ENCODE data around the gene KCNQ1OT1.

Gene KCNQ1OT1

DNA sequence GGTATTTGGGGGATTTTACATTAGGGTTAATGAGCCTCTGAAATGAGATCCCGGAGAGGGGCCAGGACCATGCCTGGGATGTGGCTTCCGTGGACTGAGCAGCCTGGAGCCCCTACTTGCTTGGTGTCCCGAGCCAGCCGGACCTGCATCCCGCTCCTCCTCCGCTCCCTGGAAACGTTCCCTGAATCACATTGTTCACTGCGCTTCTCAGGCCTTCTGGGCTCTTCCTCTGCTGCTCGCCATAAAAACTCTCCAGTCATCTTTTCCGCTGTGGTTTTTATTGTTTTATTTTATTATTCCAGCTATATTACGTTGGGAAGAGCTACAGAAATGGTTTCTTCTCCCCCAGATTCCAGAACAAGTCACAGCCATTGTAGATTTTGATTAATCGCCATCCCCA is 13.3 kb upstream of the KCNQ1OT1 start:
- Histone ChIP-seq H3K4me3 (ENCODE audit: low read length) (no peak overlapping the region), H3K27me3 (replicated peaks; ENCODE audit: insufficient read depth, low read length) (no peaks in the 10 kb centered on the region), H3K4me2 (ENCODE audit: low read depth, low read length) (no peak overlapping the region), H3K4me1 (ENCODE audit: low read length) (no peaks in the 10 kb centered on the region), H3K36me3 (replicated peaks; ENCODE audit: insufficient read depth, low read length) (no peaks in the 10 kb centered on the region), H3K27ac (ENCODE audit: low read length) (no peak overlapping the region), H3K9me3 (replicated peaks; ENCODE audit: insufficient read depth, low read length) (no peaks in the 10 kb centered on the region), H4K20me1 (ENCODE audit: insufficient read depth, low read length) (no peaks in the 10 kb centered on the region), H3K9me2 (replicated peaks; ENCODE audit: insufficient read depth, low read length) (no peaks in the 10 kb centered on the region), H2AFZ (ENCODE audit: low read length) (no peak overlapping the region), H3K79me2 (ENCODE audit: low read length) (no peaks in the 10 kb centered on the region), H3K9ac (ENCODE audit: low read length) (no peak overlapping the region), H3F3A (ENCODE audit: insufficient read depth, low read length) (no peaks in the 10 kb centered on the region)
- DNase-seq, result no peak
- no peak for TF ChIP-seq EZH2phosphoT487 (IDR thresholded peaks at IDR 0.05; ENCODE audit: low read length)
- TF ChIP-seq EZH2 (optimal IDR thresholded peaks at IDR 0.05; ENCODE audit: low read depth, low read length), result no peak
- no peak for TF ChIP-seq CTCF (IDR thresholded peaks at IDR 0.05; ENCODE audit: low read length)

GRCh38 chr11:2711161-2711560 is 11.4 kb upstream of the KCNQ1OT1 start:
- Histone ChIP-seq H3K9me2 (replicated peaks; ENCODE audit: insufficient read depth, low read length) (no peaks in the 10 kb centered on the region), H3K4me2 (ENCODE audit: low read depth, low read length) (no peak overlapping the region), H3F3A (ENCODE audit: insufficient read depth, low read length) (no peaks in the 10 kb centered on the region), H3K27me3 (replicated peaks; ENCODE audit: insufficient read depth, low read length) (no peaks in the 10 kb centered on the region), H3K27ac (ENCODE audit: low read length) (no peak overlapping the region), H3K4me3 (ENCODE audit: low read length) (no peak overlapping the region), H3K79me2 (ENCODE audit: low read length) (no peaks in the 10 kb centered on the region), H3K9me3 (replicated peaks; ENCODE audit: insufficient read depth, low read length) (no peaks in the 10 kb centered on the region), H3K9ac (ENCODE audit: low read length) (no peak overlapping the region), H2AFZ (ENCODE audit: low read length) (no peak overlapping the region), H3K4me1 (ENCODE audit: low read length) (no peaks in the 10 kb centered on the region), H3K36me3 (replicated peaks; ENCODE audit: insufficient read depth, low read length) (no peaks in the 10 kb centered on the region), H4K20me1 (ENCODE audit: insufficient read depth, low read length) (no peaks in the 10 kb centered on the region)
- no peak for DNase-seq
- no peak for TF ChIP-seq EZH2 (optimal IDR thresholded peaks at IDR 0.05; ENCODE audit: low read depth, low read length)
- no peak for TF ChIP-seq EZH2phosphoT487 (IDR thresholded peaks at IDR 0.05; ENCODE audit: low read length)
- TF ChIP-seq CTCF (IDR thresholded peaks at IDR 0.05; ENCODE audit: low read length), result no peak

DNA sequence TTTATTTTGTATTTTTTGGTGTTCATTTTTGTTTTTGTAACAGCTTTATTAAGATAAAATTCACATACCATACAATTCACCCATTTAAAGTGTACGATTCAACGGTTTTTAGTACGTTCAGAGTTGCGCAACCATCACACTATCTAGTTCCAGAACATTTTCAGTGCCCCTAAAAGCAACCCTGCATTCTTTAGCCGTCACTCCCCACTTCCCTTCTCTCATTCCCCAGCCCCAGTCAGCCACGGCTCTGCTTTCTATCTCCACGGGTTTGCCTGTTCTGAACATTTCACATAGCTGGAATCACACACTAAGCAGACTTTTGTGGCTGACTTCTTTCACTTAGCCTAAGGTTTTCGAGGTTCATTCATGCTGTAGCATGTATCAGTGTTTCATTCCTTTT is 9.6 kb upstream of the KCNQ1OT1 start:
- no peak overlapping the region for H2AFZ ChIP-seq (ENCODE audit: low read length)
- H3K4me2 ChIP-seq (ENCODE audit: low read depth, low read length), result no peak overlapping the region
- H3K27me3 ChIP-seq (replicated peaks; ENCODE audit: insufficient read depth, low read length), result no peaks in the 10 kb centered on the region

More for the DNA sequence above, 9.6 kb upstream of the KCNQ1OT1 start:
- H3K79me2 ChIP-seq (ENCODE audit: low read length), result no peaks in the 10 kb centered on the region
- H3K36me3 ChIP-seq (replicated peaks; ENCODE audit: insufficient read depth, low read length), result no peaks in the 10 kb centered on the region
- no peaks in the 10 kb centered on the region for H3K9me3 ChIP-seq (replicated peaks; ENCODE audit: insufficient read depth, low read length)
- H3K4me1 ChIP-seq (ENCODE audit: low read length), result no peaks in the 10 kb centered on the region
- no peaks in the 10 kb centered on the region for H3K9me2 ChIP-seq (replicated peaks; ENCODE audit: insufficient read depth, low read length)
- H3K9ac ChIP-seq (ENCODE audit: low read length), result no peak overlapping the region
- no peak overlapping the region for H3K4me3 ChIP-seq (ENCODE audit: low read length)
- no peaks in the 10 kb centered on the region for H4K20me1 ChIP-seq (ENCODE audit: insufficient read depth, low read length)
- TF ChIP-seq EZH2phosphoT487 (IDR thresholded peaks at IDR 0.05; ENCODE audit: low read length), result no peak
- TF ChIP-seq CTCF (IDR thresholded peaks at IDR 0.05; ENCODE audit: low read length), result no peak
- no peak for TF ChIP-seq EZH2 (optimal IDR thresholded peaks at IDR 0.05; ENCODE audit: low read depth, low read length)
- DNase-seq, result no peak
- no peak overlapping the region for H3K27ac ChIP-seq (ENCODE audit: low read length)
- H3F3A ChIP-seq (ENCODE audit: insufficient read depth, low read length), result no peaks in the 10 kb centered on the region
